Suprapubic skin (tissue), 4 donors: ENCODE results near the gene PARP4.

ENCODE experiments used
- CTCF ChIP-seq, 2 donors: fragments of 200-600 bp in 1 of 2; fragments of 450-650 bp in 1 of 2; sonication (generic) in 1 of 2; IDR thresholded peaks; one replicate each; pipeline ENCODE4 v1.5.1; 2016 to 2019; ENCODE audit warnings: antibody characterized with exemption in 2 of 2, mild to moderate bottlenecking in 1 of 2, moderate library complexity in 1 of 2
- POLR2A ChIP-seq, 2 donors: fragments of 450-650 bp; IDR thresholded peaks; one replicate each; pipeline ENCODE4 v1.6.1; 2017; ENCODE audit warnings: antibody characterized with exemption in 2 of 2, mild to moderate bottlenecking in 2 of 2, moderate library complexity in 2 of 2
- POLR2AphosphoS5 ChIP-seq, 3 donors: sonication (generic); formaldehyde crosslinking; IDR thresholded peaks; one replicate each; pipeline ENCODE4 v1.6.1; 2017; ENCODE audit warnings: antibody characterized with exemption in 3 of 3

DNA sequence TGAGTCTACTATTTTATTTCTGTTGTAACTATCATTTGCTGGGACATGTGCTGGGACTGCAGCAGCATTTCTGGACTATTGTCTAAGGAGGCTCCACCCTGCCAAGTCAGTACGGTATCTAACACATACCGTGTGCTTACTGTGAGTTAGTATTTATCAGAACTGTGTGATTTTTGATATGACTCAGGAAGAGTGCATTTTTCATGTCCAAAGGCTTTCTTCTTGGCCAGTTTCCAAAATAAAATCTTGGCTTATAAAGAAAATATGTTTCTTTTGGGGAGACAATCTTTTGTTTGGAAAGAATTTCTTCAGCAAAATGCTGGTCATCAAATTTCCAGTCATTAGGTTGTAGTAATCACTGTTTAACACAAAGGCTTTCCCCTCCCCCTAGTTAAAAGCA is 11.6 kb downstream of the PARP4 start:
- TF ChIP-seq POLR2AphosphoS5 (IDR thresholded peaks at IDR 0.05), result no peak
- no peak for TF ChIP-seq CTCF (IDR thresholded peaks at IDR 0.05)
- TF ChIP-seq POLR2A (IDR thresholded peaks at IDR 0.05), result no peak
